IPS DF 6.9 (cell line): ENCODE results near the gene MREG.

Experiments used
- DNase-seq: peaks from one replicate; pipeline ENCODE4 v3.0.0-alpha.2; 2013; ENCODE audit warnings: low read depth, low spot score
- H3K27ac ChIP-seq: one replicate; pipeline ENCODE4 v1.5.1; 2013; ENCODE audit warnings: low read length, control low read depth
- H3K27me3 ChIP-seq: 2 replicates; pipeline ENCODE4 v1.6.1; 2013; ENCODE audit warnings: mild to moderate bottlenecking, low read length; ENCODE audit not compliant: control insufficient read depth, insufficient read depth
- H3K36me3 ChIP-seq: 2 replicates; pipeline ENCODE4 v1.6.1; 2013; ENCODE audit warnings: low read length; ENCODE audit not compliant: control insufficient read depth, insufficient read depth
- H3K4me1 ChIP-seq: 2 replicates; pipeline ENCODE4 v1.6.1; 2013; ENCODE audit warnings: low read length; ENCODE audit not compliant: control insufficient read depth, insufficient read depth
- H3K4me3 ChIP-seq: 2 replicates; pipeline ENCODE4 v1.5.1; 2013; ENCODE audit warnings: mild to moderate bottlenecking, low read length
- H3K9me3 ChIP-seq: 2 replicates; pipeline ENCODE4 v1.6.1; 2013; ENCODE audit warnings: low read length, inconsistent platforms; ENCODE audit not compliant: control insufficient read depth, insufficient read depth
- WGBS: extraction: QIAGEN DNeasy Blood & Tissue Kit; methylation state at CpG from one replicate; pipeline ENCODE4 v1.1.7; 2013; ENCODE audit warnings: mixed read lengths, missing lambda C conversion rate; ENCODE audit not compliant: insufficient read length, insufficient coverage; 5-methylcytosine and 5-hydroxymethylcytosine counted together

MREG gene

DNA sequence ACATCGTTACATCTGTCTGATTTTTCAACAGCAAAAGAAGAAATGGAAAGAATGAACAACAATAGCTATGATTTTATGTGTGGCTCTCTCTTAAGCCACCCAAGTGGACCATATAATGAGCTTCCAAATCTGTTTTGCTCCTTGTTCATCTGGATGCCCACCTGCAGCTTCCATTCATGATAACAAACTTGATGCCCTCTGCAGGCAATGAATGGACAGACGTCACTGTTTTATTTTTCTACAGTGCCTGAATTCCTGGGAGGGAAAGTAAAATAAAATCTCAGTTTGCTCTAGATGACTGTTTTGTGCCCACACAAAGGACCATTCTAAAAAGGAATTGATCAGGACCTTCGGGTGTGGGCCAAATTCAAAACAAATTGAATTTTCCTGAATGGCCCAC is 5.0 kb downstream of the MREG start:
- no CpG with 5 or more reads among the region's 3 CpGs for WGBS
- no peaks in the 10 kb centered on the region for H3K9me3 ChIP-seq
- H3K36me3 ChIP-seq: no peaks in the 10 kb centered on the region
- DNase-seq: no peak
- no peaks in the 10 kb centered on the region for H3K27me3 ChIP-seq
- H3K4me1 ChIP-seq: peaks cover 6% of the 10 kb centered on the region
- no peak overlapping the region for H3K4me3 ChIP-seq
- H3K27ac ChIP-seq: no peak overlapping the region

DNA sequence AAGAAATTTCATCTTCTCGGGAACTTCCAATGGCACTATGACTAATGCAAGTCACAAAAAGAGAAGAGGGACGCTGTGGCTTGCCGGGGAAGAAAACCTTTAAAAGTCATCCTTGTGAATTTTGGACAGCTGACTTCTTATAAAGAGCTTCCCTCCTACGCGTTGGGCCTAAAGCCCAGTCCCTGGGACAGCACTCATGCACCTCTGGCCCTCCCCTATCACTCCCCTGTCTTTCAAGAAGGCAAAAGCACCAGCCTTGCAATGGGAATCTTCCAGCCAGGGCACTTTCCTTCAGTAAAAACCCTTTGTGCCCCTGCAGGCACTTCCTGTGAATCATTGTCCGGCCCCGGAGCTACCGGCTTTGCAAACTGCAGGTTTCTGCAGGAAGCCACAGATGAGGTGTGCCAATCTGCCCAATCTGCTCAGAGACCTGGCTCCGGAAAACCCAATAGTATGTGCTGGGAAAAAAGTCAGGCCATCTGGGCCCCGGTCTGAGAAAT is 7.1 kb downstream of the MREG start:
- Histone ChIP-seq H3K27me3 (no peaks in the 10 kb centered on the region), H3K36me3 (no peaks in the 10 kb centered on the region), H3K9me3 (no peaks in the 10 kb centered on the region), H3K4me3 (no peak overlapping the region), H3K4me1 (peaks cover 10% of the 10 kb centered on the region), H3K27ac (no peak overlapping the region)
- no CpG with 5 or more reads among the region's 10 CpGs for WGBS
- DNase-seq: no peak

DNA sequence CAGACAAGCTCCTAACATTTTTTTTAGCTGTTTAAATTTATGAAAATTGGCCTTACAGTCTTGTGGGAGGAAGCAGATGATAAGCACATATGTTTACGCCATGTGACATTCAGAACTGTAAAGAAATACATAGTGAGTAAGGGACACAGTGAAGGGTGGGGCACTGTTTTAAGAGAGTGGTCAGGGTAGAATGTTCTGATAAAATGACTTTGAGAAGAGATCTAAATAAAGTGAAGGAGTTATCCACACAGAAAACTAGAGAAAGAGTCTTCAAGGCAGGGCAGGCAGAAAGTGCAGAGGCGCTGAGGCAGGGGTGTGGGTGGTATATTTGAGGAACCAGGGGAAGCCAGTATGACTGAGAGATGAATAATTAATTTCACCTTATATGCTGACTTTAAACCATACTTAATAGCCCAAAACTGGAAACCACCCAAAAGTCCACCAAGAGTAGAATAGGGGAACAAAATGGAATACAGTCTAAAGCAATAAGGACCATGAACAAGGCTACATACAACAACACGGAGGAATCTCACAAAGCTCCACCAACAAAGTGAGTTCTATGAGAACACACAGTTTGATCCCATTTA is 8.6 kb downstream of the MREG start:
- Histone ChIP-seq H3K27me3 (no peaks in the 10 kb centered on the region), H3K9me3 (no peaks in the 10 kb centered on the region), H3K4me3 (no peak overlapping the region), H3K4me1 (peaks cover 10% of the 10 kb centered on the region), H3K27ac (no peak overlapping the region), H3K36me3 (no peaks in the 10 kb centered on the region)
- no peak for DNase-seq
- WGBS: no CpG with 5 or more reads among the region's 3 CpGs

DNA sequence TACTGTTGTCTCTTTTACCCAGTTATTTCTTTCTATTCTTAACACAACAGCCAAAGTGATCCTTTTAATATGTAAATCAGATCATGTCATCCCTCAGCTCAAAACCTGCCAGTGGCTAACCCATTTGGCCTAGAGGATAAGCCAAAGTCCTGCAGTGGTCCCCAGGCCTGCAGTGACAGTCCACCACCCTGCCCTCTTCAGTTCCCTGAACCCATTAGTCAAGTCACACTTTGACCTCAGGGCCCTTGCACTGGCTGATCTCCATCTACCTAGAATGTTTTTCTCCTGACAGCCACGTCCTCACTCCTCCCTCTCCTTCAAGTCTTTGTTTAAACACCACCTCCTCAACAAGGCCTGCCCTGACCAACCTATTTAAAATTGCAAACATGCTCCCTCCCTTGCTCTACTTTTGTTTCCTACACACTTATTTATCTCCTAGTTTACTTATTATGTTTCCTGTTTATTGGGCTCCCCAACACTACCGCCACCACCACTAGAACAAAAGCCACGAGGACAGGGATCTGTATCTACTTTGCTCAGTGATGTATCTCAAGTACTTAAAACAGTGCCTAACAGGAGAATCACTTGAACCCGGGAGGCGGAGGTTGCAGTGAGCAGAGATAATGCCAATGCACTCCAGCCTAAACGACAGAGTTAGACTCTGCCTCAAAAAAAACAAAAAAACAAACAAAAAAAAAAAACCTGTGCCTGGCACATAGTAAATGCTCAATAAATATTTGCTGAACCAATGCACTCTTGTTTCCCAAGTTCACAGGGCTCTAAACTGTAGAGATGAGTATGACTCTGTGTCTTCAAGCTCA is 9.3 kb downstream of the MREG start:
- H3K4me3 ChIP-seq: no peak overlapping the region
- H3K9me3 ChIP-seq: no peaks in the 10 kb centered on the region
- no CpG with 5 or more reads among the region's 6 CpGs for WGBS
- no peaks in the 10 kb centered on the region for H3K27me3 ChIP-seq
- peaks cover 10% of the 10 kb centered on the region for H3K4me1 ChIP-seq
- H3K27ac ChIP-seq: no peak overlapping the region
- no peaks in the 10 kb centered on the region for H3K36me3 ChIP-seq
- DNase-seq: no peak

DNA sequence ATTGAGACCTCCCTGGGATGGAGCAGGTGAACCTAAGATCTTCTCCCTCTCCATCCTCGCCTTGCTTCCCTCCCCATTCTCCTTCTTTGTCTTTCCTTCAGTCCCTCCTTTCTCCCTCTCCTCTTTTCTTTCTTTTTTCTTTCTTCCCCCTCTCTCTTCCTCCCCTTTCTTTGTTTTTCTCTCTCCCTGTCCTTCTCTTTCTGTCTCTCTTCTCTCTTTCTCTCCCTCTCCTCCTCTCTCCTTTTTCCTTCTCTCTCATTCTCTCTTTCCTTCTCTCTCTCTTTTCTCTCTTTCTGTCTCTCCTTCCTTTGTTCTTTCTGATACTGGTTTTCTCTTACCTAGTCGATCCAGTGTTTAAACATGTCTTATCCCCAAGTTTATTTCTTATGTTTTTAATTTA is 10.7 kb downstream of the MREG start:
- no CpG with 5 or more reads among the region's 2 CpGs for WGBS
- Histone ChIP-seq H3K36me3 (no peaks in the 10 kb centered on the region), H3K27ac (no peak overlapping the region), H3K4me3 (no peak overlapping the region), H3K27me3 (no peaks in the 10 kb centered on the region), H3K9me3 (no peaks in the 10 kb centered on the region), H3K4me1 (peaks cover 10% of the 10 kb centered on the region)
- no peak for DNase-seq

DNA sequence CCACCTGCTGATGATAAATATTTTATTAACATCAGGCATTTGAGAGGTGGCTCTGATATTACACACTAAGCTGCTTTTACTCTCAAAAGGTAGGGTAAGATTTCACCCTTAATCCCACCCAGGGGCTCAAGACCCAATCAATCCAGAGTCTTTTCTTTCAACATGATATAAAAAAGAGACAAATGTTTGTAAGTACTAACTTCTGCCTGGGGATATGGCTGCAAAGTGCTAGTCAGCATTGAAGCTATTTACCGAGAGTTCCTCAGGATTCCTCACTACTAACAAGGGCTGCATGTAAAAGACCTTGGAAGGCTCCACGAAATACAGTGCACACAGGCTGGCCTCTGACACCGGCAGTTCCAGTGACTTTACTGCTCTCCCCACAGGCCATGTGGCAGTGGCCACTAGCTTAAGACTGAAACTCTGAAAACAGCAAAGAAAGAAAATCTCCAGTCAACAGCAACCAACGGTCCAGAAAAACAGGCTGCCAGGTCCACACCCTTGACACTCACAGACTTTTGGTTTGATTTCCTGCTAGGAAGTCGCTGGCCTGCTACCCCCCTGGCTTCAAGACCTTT is 11.2 kb downstream of the MREG start:
- Histone ChIP-seq H3K9me3 (no peaks in the 10 kb centered on the region), H3K4me1 (peaks cover 10% of the 10 kb centered on the region), H3K36me3 (no peaks in the 10 kb centered on the region), H3K27ac (no peak overlapping the region), H3K27me3 (no peaks in the 10 kb centered on the region), H3K4me3 (no peak overlapping the region)
- DNase-seq: no peak
- WGBS: no CpG with 5 or more reads among the region's 5 CpGs

DNA sequence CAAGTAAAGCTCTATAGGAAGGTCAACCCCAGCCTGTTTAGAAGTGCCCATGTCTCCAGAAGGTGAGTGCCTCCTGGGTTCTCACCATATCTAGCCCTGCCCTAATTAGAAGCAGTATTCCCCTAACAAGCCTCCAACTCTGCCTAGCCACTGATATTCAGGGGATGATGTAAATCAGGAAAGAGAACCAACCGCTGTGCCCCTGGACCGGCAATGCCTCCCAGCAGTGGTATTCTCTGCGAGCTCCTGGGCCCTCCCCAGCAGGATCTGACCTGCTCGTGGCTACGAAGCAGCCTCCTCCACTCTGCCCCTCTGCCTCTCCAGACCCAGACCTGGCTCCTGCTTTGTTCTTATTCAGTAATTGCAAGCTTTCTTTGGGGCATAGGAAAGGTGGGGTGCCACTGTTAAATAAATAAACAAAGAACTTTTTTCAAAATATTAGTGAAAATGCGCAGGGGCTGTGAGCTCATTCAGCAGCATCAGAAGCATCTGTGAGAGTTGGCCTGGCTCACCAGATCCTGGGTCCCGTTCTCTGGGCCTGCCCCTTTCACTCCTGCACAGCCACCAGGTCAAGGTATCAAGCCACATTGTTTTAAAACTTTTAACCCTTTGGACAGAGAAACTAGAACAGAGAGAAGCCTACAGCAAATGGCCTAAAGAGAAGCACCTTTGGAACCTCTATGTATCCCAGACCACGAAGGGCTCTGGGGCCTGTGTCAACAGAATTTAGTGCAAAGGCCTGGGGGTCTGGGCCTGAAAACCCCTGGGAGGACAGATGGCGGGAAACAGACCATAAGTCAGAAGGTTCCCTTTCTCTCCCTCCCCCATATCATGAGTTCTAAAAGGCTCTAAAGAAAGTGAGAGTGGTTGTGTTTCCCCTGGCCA is 11.9 kb downstream of the MREG start:
- Histone ChIP-seq H3K4me3 (no peak overlapping the region), H3K36me3 (no peaks in the 10 kb centered on the region), H3K9me3 (no peaks in the 10 kb centered on the region), H3K4me1 (peaks cover 8% of the 10 kb centered on the region), H3K27me3 (no peaks in the 10 kb centered on the region), H3K27ac (no peak overlapping the region)
- WGBS: no CpG with 5 or more reads among the region's 9 CpGs
- no peak for DNase-seq

DNA sequence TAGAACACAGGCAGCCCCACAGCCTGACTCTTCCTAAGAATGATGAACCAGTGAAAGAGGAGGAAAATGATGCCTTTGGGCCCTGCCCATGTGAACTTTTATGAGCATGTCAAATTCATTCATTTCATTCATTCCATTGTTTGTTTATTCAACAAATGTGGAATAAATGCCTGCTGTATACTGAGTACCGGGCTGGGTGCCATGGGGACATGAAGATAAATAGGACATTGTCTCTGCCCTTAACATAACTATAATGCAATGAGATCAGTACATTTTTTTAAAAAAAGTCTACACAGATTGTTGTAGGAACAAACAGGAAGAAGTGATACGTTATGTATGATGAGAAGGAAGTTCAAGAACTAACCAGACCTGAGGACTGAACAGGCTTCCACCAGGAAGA is 14.7 kb downstream of the MREG start:
- DNase-seq: no peak
- Histone ChIP-seq H3K9me3 (no peaks in the 10 kb centered on the region), H3K4me1 (0 out of 2 replicates have a peak, but pooled peaks cover 4% of the 10 kb centered on the region), H3K27me3 (no peaks in the 10 kb centered on the region), H3K36me3 (no peaks in the 10 kb centered on the region), H3K27ac (no peak overlapping the region), H3K4me3 (no peak overlapping the region)
- WGBS: no CpG with 5 or more reads among the region's 2 CpGs

DNA sequence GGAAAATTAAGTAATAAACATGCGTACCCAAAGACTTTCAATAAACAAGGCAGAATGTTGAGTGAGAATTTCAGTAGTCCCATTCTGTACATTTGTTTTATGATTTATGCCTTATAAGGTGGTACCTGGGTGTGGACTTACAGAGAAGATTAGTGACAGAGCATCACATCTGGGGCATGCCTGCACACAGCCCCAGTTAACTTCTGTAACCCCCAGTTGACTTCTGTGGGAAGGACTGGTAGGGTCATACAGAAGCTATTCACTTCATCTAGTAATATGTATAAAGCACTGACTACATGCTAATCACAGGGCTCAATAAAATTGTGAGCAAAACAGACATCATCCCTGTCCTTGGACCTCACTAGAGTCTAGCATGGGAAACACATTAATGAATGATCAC is 16.1 kb downstream of the MREG start:
- Histone ChIP-seq H3K27ac (no peak overlapping the region), H3K4me3 (no peak overlapping the region), H3K36me3 (no peaks in the 10 kb centered on the region), H3K27me3 (no peaks in the 10 kb centered on the region), H3K4me1 (0 out of 2 replicates have a peak, but pooled peaks cover under 1% of the 10 kb centered on the region), H3K9me3 (no peaks in the 10 kb centered on the region)
- no peak for DNase-seq
- WGBS: no CpG with 5 or more reads among the region's 1 CpG

DNA sequence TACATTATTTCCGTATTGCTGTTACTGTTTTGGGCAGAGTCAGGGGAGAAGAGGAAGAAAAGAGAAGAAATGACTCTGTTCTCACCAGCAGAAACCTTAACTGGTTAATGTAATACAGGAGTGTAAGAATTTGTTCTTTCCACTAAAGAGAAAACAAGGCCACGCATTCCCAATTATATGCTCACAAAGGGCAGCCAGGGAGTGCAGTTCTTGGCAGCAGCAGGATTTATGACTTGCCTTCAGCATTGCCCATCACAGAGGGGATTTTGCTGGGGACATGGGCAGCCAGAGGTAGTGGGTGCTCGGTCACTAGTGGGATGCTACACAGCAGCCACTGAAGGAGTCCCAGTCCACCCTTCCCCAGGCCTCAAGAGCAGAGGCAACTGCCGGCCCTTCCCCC is 18.4 kb downstream of the MREG start:
- Histone ChIP-seq H3K9me3 (no peaks in the 10 kb centered on the region), H3K27ac (no peak overlapping the region), H3K4me1 (no peaks in the 10 kb centered on the region), H3K4me3 (no peak overlapping the region), H3K36me3 (no peaks in the 10 kb centered on the region), H3K27me3 (no peaks in the 10 kb centered on the region)
- WGBS: no CpG with 5 or more reads among the region's 4 CpGs
- DNase-seq: no peak
